Measurements from ENCODE around the gene PDLIM1. TPM values are rescaled to one million over a fixed set of nuclear protein-coding genes. Genes with fewer than 3 reads are reported as not detected.

The PDLIM1 gene
- total and polyA plus RNA-seq, 2 of the 13 experiments (the other 11 are each of a cell fraction or from before 2014, with no cell fraction given) = 119 to 123 TPM

- TF ChIP-seq ZNF704 (CRISPR knock-in tag; IDR thresholded peaks at IDR 0.05; ENCODE audit: borderline replicate concordance) (no peak), MEIS1 (CRISPR knock-in tag; IDR thresholded peaks at IDR 0.05; ENCODE audit: borderline replicate concordance) (0 out of 2 replicates have a peak, but pooled peaks have one; percentile 47), HOXA5 (CRISPR knock-in tag; IDR thresholded peaks at IDR 0.05) (no peak), ZNF143 (CRISPR knock-in tag; IDR thresholded peaks at IDR 0.05) (no peak), ZNF335 (CRISPR knock-in tag; IDR thresholded peaks at IDR 0.05) (peak; percentile 53; the same call in 1 of the 2 replicates), ZNF251 (CRISPR knock-in tag; IDR thresholded peaks at IDR 0.05) (no peak), ATF1 (CRISPR knock-in tag; IDR thresholded peaks at IDR 0.05) (peak; percentile 46; the same call in 1 of the 2 replicates), KDM6A (CRISPR knock-in tag; IDR thresholded peaks at IDR 0.05; ENCODE audit: low read depth) (peak; percentile 73; the same call in 1 of the 2 replicates), ELF3 (CRISPR knock-in tag; IDR thresholded peaks at IDR 0.05) (peak; percentile 55; the same call in 1 of the 2 replicates), NR2C2 (CRISPR knock-in tag; IDR thresholded peaks at IDR 0.05; ENCODE audit: borderline replicate concordance) (peak; percentile 58; the same call in 1 of the 2 replicates), ZNF550 (CRISPR knock-in tag; IDR thresholded peaks at IDR 0.05; ENCODE audit: borderline replicate concordance) (no peak), ZBTB49 (CRISPR knock-in tag; IDR thresholded peaks at IDR 0.05; ENCODE audit: borderline replicate concordance) (no peak), ELF4 (CRISPR knock-in tag; IDR thresholded peaks at IDR 0.05; ENCODE audit: borderline replicate concordance) (no peak), HHEX (CRISPR knock-in tag; IDR thresholded peaks at IDR 0.05) (peak; percentile 69), SMC3 (IDR thresholded peaks at IDR 0.05; ENCODE audit: low read length) (no peak), ZSCAN20 (CRISPR knock-in tag; IDR thresholded peaks at IDR 0.05; ENCODE audit: borderline replicate concordance) (no peak), ZFP36L2 (CRISPR knock-in tag; IDR thresholded peaks at IDR 0.05) (no peak), PBX3 (CRISPR knock-in tag; IDR thresholded peaks at IDR 0.05; ENCODE audit: borderline replicate concordance) (no peak), PHB2 (IDR thresholded peaks at IDR 0.05; ENCODE audit: partially characterized antibody) (no peak), ARID4A (CRISPR knock-in tag; IDR thresholded peaks at IDR 0.05; ENCODE audit: borderline replicate concordance) (peak; percentile 43; the same call in 1 of the 2 replicates)
These were observed 12.5 kb downstream of the PDLIM1 start (continued) for GRCh38 chr10:95278061-95278988.
